H1 (cell line): ENCODE results near the gene TEX44. TPM values are rescaled to one million over a fixed set of nuclear protein-coding genes. Genes with fewer than 3 reads are reported as not detected.
A peak's percentile ranks its signal among the peaks of the same experiment; 100 is the strongest.

ENCODE experiments used
- CTCF ChIA-PET: fragments of 300-600 bp; sonication (Branson Sonifier 250); formaldehyde crosslinking; loops from one replicate; lab custom pipeline; 2021; ENCODE audit not compliant: partially characterized antibody; lab: Charles Lee
- POLR2A ChIA-PET: fragments of 300-600 bp; sonication (Branson Sonifier 250); formaldehyde crosslinking; loops from one replicate; lab custom pipeline; 2021; ENCODE audit warnings: inconsistent platforms; ENCODE audit not compliant: partially characterized antibody; lab: Charles Lee
- DNase-seq, 2 experiments: peaks; one replicate each; pipeline versions ENCODE4 v3.0.0 to v3.0.0-alpha.2; 2010 to 2022; ENCODE audit warnings: low spot score in 2 of 2, low read depth in 1 of 2, mixed read lengths in 1 of 2
- FAIRE-seq: peaks from 2 replicates; lab custom pipeline; 2011; peaks lifted over from hg19 to GRCh38; lab: Jason Lieb, UNC
- H2AFZ ChIP-seq: 2 replicates; pipeline ENCODE4 v1.8.1; 2012; ENCODE audit warnings: low read length, inconsistent platforms
- H2AK5ac ChIP-seq: 2 replicates; pipeline ENCODE4 v1.6.1; 2013; ENCODE audit warnings: low read depth, low read length
- H2BK120ac ChIP-seq: replicated peaks from 2 replicates; pipeline ENCODE3; 2013; ENCODE audit warnings: low read depth, low read length, inconsistent platforms
- H2BK12ac ChIP-seq: 2 replicates; pipeline ENCODE4 v1.6.1; 2013; ENCODE audit warnings: low read depth, low read length
- H2BK15ac ChIP-seq: 2 replicates; pipeline ENCODE4 v1.6.1; 2013; ENCODE audit warnings: low read length
- H2BK20ac ChIP-seq: 2 replicates; pipeline ENCODE4 v1.6.1; 2013; ENCODE audit warnings: low read length
- H2BK5ac ChIP-seq: 2 replicates; pipeline ENCODE4 v1.6.1; 2013; ENCODE audit warnings: low read depth, low read length
- H3K14ac ChIP-seq: 2 replicates; pipeline ENCODE4 v1.6.1; 2013; ENCODE audit warnings: inconsistent platforms; ENCODE audit not compliant: insufficient read length
- H3K18ac ChIP-seq: 2 replicates; pipeline ENCODE4 v1.6.1; 2013; ENCODE audit warnings: low read length; ENCODE audit errors: extremely low read depth
- H3K23ac ChIP-seq: 2 replicates; pipeline ENCODE4 v1.6.1; 2013; ENCODE audit warnings: inconsistent platforms; ENCODE audit not compliant: insufficient read length
- H3K23me2 ChIP-seq: 2 replicates; pipeline ENCODE4 v1.6.1; 2013; ENCODE audit warnings: low read depth, low read length
- H3K27ac ChIP-seq: 2 replicates; pipeline ENCODE4 v1.6.1; 2011; ENCODE audit warnings: low read depth, low read length, inconsistent platforms
- H3K27me3 ChIP-seq, 4 experiments: replicated peaks in 1 of 4; 1 replicate in 1 of 4; 2 replicates in 3 of 4; pipeline versions ENCODE4 v1.6.1 to v1.8.1; 2011 to 2013; ENCODE audit warnings: low read length in 3 of 4, mild to moderate bottlenecking in 3 of 4, inconsistent platforms in 2 of 4, mixed read lengths in 2 of 4, moderate library complexity in 1 of 4; ENCODE audit not compliant: control insufficient read depth in 3 of 4, insufficient read depth in 3 of 4; ENCODE audit errors: extremely low read depth in 1 of 4
- H3K36me3 ChIP-seq, 4 experiments: 2 replicates each; pipeline versions ENCODE4 v1.6.1 to v1.8.1; 2011 to 2013; ENCODE audit warnings: mild to moderate bottlenecking in 4 of 4, low read length in 3 of 4, moderate library complexity in 2 of 4, control low read depth in 1 of 4, inconsistent platforms in 1 of 4; ENCODE audit not compliant: insufficient read depth in 4 of 4, control insufficient read depth in 2 of 4
- H3K4ac ChIP-seq: replicated peaks from 2 replicates; pipeline ENCODE3; 2013; ENCODE audit warnings: low read length, low read depth, mixed read lengths, inconsistent platforms; ENCODE audit not compliant: insufficient read length
- H3K4me1 ChIP-seq, 4 experiments: replicated peaks in 1 of 4; 1 replicate in 1 of 4; 2 replicates in 3 of 4; pipeline versions ENCODE4 v1.6.1 to v1.8.1; 2011 to 2013; ENCODE audit warnings: low read length in 3 of 4, inconsistent platforms in 2 of 4, mixed read lengths in 1 of 4; ENCODE audit not compliant: insufficient read depth in 4 of 4, control insufficient read depth in 3 of 4
- H3K4me2 ChIP-seq, 2 experiments: 2 replicates each; pipeline versions ENCODE4 v1.6.1 to v1.8.1; 2011 to 2013; ENCODE audit warnings: low read depth in 2 of 2, low read length in 2 of 2, control low read depth in 1 of 2, inconsistent platforms in 1 of 2, mild to moderate bottlenecking in 1 of 2; ENCODE audit not compliant: insufficient read depth in 1 of 2
- H3K4me3 ChIP-seq, 4 experiments: fragments of 200-600, 300-600 bp in 1 of 4; sonication (generic), shearing (Covaris generic), sonication (Bioruptor Twin) in 1 of 4; 2 replicates each; pipeline versions ENCODE4 v1.5.1 to v1.8.1; 2011 to 2016; ENCODE audit warnings: low read length in 4 of 4, low read depth in 3 of 4, control low read depth in 2 of 4, inconsistent platforms in 2 of 4, mild to moderate bottlenecking in 2 of 4, mixed read lengths in 1 of 4, moderate library complexity in 1 of 4; ENCODE audit not compliant: insufficient read depth in 2 of 4; ENCODE audit errors: extremely low read depth in 1 of 4
- H3K56ac ChIP-seq: replicated peaks from 2 replicates; pipeline ENCODE3; 2013; ENCODE audit warnings: low read depth, mild to moderate bottlenecking, mixed read lengths, low read length, inconsistent platforms; ENCODE audit not compliant: insufficient read length
- H3K79me1 ChIP-seq: 2 replicates; pipeline ENCODE4 v1.6.1; 2013; ENCODE audit warnings: low read depth, low read length, control low read depth
- H3K79me2 ChIP-seq, 2 experiments: 2 replicates each; pipeline versions ENCODE4 v1.6.1 to v1.8.1; 2012 to 2013; ENCODE audit warnings: low read length in 2 of 2, mild to moderate bottlenecking in 2 of 2, inconsistent platforms in 1 of 2; ENCODE audit not compliant: insufficient read depth in 2 of 2, control insufficient read depth in 1 of 2
- H3K9ac ChIP-seq, 4 experiments: replicated peaks in 1 of 4; 1 replicate in 1 of 4; 2 replicates in 3 of 4; pipeline versions ENCODE4 v1.6.1 to v1.8.1; 2011 to 2013; ENCODE audit warnings: low read depth in 3 of 4, low read length in 3 of 4, control low read depth in 2 of 4, mild to moderate bottlenecking in 2 of 4, moderate library complexity in 2 of 4, inconsistent platforms in 1 of 4; ENCODE audit errors: extremely low read depth in 1 of 4
- H3K9me3 ChIP-seq, 2 experiments: 2 replicates each; pipeline versions ENCODE4 v1.6.1 to v1.8.1; 2012 to 2013; ENCODE audit warnings: mild to moderate bottlenecking in 2 of 2, moderate library complexity in 2 of 2, control low read depth in 1 of 2, inconsistent platforms in 1 of 2, low read depth in 1 of 2, low read length in 1 of 2, mixed read lengths in 1 of 2; ENCODE audit not compliant: insufficient read depth in 2 of 2
- H4K20me1 ChIP-seq, 2 experiments: replicated peaks in 1 of 2; 2 replicates each; pipeline versions ENCODE3 to v1.8.1; 2011 to 2013; ENCODE audit warnings: inconsistent platforms in 2 of 2, low read length in 2 of 2, mild to moderate bottlenecking in 1 of 2; ENCODE audit not compliant: insufficient read depth in 2 of 2, control insufficient read depth in 1 of 2
- H4K5ac ChIP-seq: 2 replicates; pipeline ENCODE4 v1.6.1; 2013; ENCODE audit warnings: low read length, low read depth, mixed read lengths, inconsistent platforms; ENCODE audit not compliant: insufficient read length
- H4K8ac ChIP-seq: 2 replicates; pipeline ENCODE4 v1.8.0; 2013; ENCODE audit warnings: mild to moderate bottlenecking, moderate library complexity, low read length, inconsistent platforms; ENCODE audit not compliant: insufficient read depth; ENCODE audit errors: extremely low read depth
- H4K91ac ChIP-seq: replicated peaks from 2 replicates; pipeline ENCODE3; 2013; ENCODE audit warnings: low read length, mixed read lengths, inconsistent platforms; ENCODE audit not compliant: insufficient read length
- FOSL1 ChIP-seq: IDR thresholded peaks from 2 replicates; pipeline ENCODE4 v1.6.1; 2011; ENCODE audit warnings: mild to moderate bottlenecking, low read depth, low read length, moderate library complexity; ENCODE audit not compliant: insufficient read depth
- POLR2AphosphoS5 ChIP-seq: IDR thresholded peaks from 2 replicates; pipeline ENCODE4 v1.6.1; 2011; ENCODE audit warnings: low read depth, low read length
- WGBS, 2 experiments: shearing (Covaris generic) in 1 of 2; methylation state at CpG; one replicate each; pipeline versions ENCODE4 v1.1.6 to v1.1.7; 2013 to 2015; ENCODE audit warnings: low lambda C conversion rate in 2 of 2, mixed read lengths in 2 of 2, inconsistent platforms in 1 of 2, low coverage in 1 of 2, missing lambda C conversion rate in 1 of 2; ENCODE audit not compliant: insufficient replicate concordance in 2 of 2, insufficient coverage in 1 of 2, insufficient read length in 1 of 2; ENCODE audit errors: extremely low coverage in 1 of 2, missing lambda C conversion rate in 1 of 2; 5-methylcytosine and 5-hydroxymethylcytosine counted together
- polyA plus RNA-seq, 7 experiments: library from polyadenylated mRNA; depleted of rRNA in 3 of 7; stranded (reverse) in 5 of 7; unstranded in 2 of 7; fragments of >200 nt in 5 of 7; fragments of 200-250 nt in 2 of 7; gene quantifications; 1 replicate in 5 of 7; 2 replicates in 1 of 7; 4 replicates in 1 of 7; pipeline versions ENCODE4 v1.2.1 to v1.2.3, GENCODE V29; 2011 to 2013; ENCODE audit warnings: missing spikeins in 2 of 7, mixed read lengths in 2 of 7
- total RNA-seq: library from RNA; stranded (reverse); fragmentation: NEBNext Ultra II Directional; extraction: Animal tissue kit (Norgen Biotek cat#: 25700); gene quantifications from 2 replicates; pipeline ENCODE4 v1.2.1, GENCODE V29; 2021

TEX44 gene
- total and polyA plus RNA-seq, 2 of the 8 experiments (the other 6 are each of a cell fraction or from before 2014, with no cell fraction given), result not detected

- Histone ChIP-seq H3K9me3 (peaks cover 0 to 2% of the 10 kb centered on the region in 2 experiments; a peak in 1 of 4 replicates), H4K91ac (peak overlapping the region; percentile 91), H4K8ac (peak overlapping the region; percentile 53), H3K23ac (no peak overlapping the region), H2BK5ac (peak overlapping the region; percentile 92; the same call in 1 of the 2 replicates), H3K27ac (peak overlapping the region; percentile 88), H4K20me1 (no peaks in the 10 kb centered on the region), H3K4me3 (no peak overlapping the region), H3K79me1 (no peaks in the 10 kb centered on the region), H3K4me1 (peaks cover 3 to 35% (median 26%) of the 10 kb centered on the region in 4 experiments), H3K4me2 (peak overlapping the region in 1 of 2 experiments; percentile 33; a peak in 1 of 4 replicates), H2AFZ (no peak overlapping the region), H3K79me2 (no peaks in the 10 kb centered on the region)
- 77% methylated on average over 4 of the region's 4 CpGs; no CpG with 5 or more reads in 1 of the 2 experiments for whole genome bisulfite sequencing, 2 experiments
- CTCF ChIA-PET, result interaction anchor here (1.0 kb wide), 2 partner anchors 25 to 59 kb away, joined by 3 to 5 read pairs; no protein-coding TSS in a partner anchor
- POLR2A ChIA-PET, result interaction anchor here (1.2 kb wide), 1 partner anchor 10 kb away, joined by 3 read pairs; no protein-coding TSS in a partner anchor
- TF ChIP-seq POLR2AphosphoS5, result no peak
- TF ChIP-seq FOSL1, result no peak
- TF ChIP-seq, all 59 proteins: peak for 0
- Histone ChIP-seq H3K27me3 (no peaks in the 10 kb centered on the region), H3K14ac (no peak overlapping the region), H2BK15ac (peak overlapping the region; percentile 61; the same call in 1 of the 2 replicates), H3K36me3 (no peaks in the 10 kb centered on the region), H3K4ac (peak overlapping the region; percentile 69), H2BK20ac (peak overlapping the region; percentile 98), H4K5ac (peak overlapping the region; percentile 92), H2BK12ac (peak overlapping the region; percentile 77), H3K9ac (peak overlapping the region in 2 of 4 experiments; percentile 42 to 45; a peak in 3 of 7 replicates), H3K56ac (peak overlapping the region; percentile 0), H3K23me2 (peaks cover 5% of the 10 kb centered on the region), H3K18ac (peak overlapping the region; percentile 98), H2AK5ac (peak overlapping the region; percentile 83), H2BK120ac (peak overlapping the region; percentile 96)
- no peak for FAIRE-seq
- no peak for DNase-seq
Measured at GRCh38 chr2:231576465-231576864, 16.2 kb upstream of the TEX44 start.
